Measurements from ENCODE around the gene GRIK1.

GRIK1 gene

GRCh38 chr21:29671728-29672127, 268.1 kb downstream of the GRIK1 start:
- no peak for DNase-seq (ENCODE audit: low read depth)

- no peak for DNase-seq (ENCODE audit: low read depth)
Observed at GRCh38 chr21:29670228-29670627, 269.6 kb downstream of the GRIK1 start.

GRCh38 chr21:29669416-29669815, 270.4 kb downstream of the GRIK1 start:
- no peak for DNase-seq (ENCODE audit: low read depth)

GRCh38 chr21:29667651-29668050, 272.1 kb downstream of the GRIK1 start:
- DNase-seq (ENCODE audit: low read depth): no peak

GRCh38 chr21:29664615-29665014, 275.2 kb downstream of the GRIK1 start:
- DNase-seq (ENCODE audit: low read depth): no peak

- DNase-seq (ENCODE audit: low read depth): no peak
Observed at GRCh38 chr21:29661672-29662442, 277.9 kb downstream of the GRIK1 start.

- no peak for DNase-seq (ENCODE audit: low read depth)
Observed at GRCh38 chr21:29660047-29660720, 279.6 kb downstream of the GRIK1 start.

GRCh38 chr21:29658934-29659203, 280.9 kb downstream of the GRIK1 start:
- DNase-seq (ENCODE audit: low read depth): no peak

GRCh38 chr21:29658177-29658933, 281.4 kb downstream of the GRIK1 start:
- DNase-seq (ENCODE audit: low read depth): no peak

GRCh38 chr21:29657240-29657989, 282.4 kb downstream of the GRIK1 start:
- no peak for DNase-seq (ENCODE audit: low read depth)

GRCh38 chr21:29656504-29657239, 283.1 kb downstream of the GRIK1 start:
- no peak for DNase-seq (ENCODE audit: low read depth)

- no peak for DNase-seq (ENCODE audit: low read depth)
Observed at GRCh38 chr21:29655577-29655976, 284.2 kb downstream of the GRIK1 start.

GRCh38 chr21:29654855-29655254, 284.9 kb downstream of the GRIK1 start:
- no peak for DNase-seq (ENCODE audit: low read depth)

- DNase-seq (ENCODE audit: low read depth): no peak
Observed at GRCh38 chr21:29654203-29654602, 285.6 kb downstream of the GRIK1 start.

GRCh38 chr21:29650523-29651022, 289.2 kb downstream of the GRIK1 start:
- no peak for DNase-seq (ENCODE audit: low read depth)

GRCh38 chr21:29649406-29649814, 290.4 kb downstream of the GRIK1 start:
- no peak for DNase-seq (ENCODE audit: low read depth)

- DNase-seq (ENCODE audit: low read depth): no peak
Observed at GRCh38 chr21:29648710-29649240, 291.0 kb downstream of the GRIK1 start.

- no peak for DNase-seq (ENCODE audit: low read depth)
Observed at GRCh38 chr21:29647353-29647781, 292.4 kb downstream of the GRIK1 start.

GRCh38 chr21:29645666-29646553, 293.9 kb downstream of the GRIK1 start:
- no peak for DNase-seq (ENCODE audit: low read depth)

- DNase-seq (ENCODE audit: low read depth): no peak
Observed at GRCh38 chr21:29643289-29643688, 296.5 kb downstream of the GRIK1 start.

Data from non-pigmented ciliary epithelial cell (primary cell).